Peyer's patch (tissue), 4 donors: Measurements from ENCODE around the gene SIGLEC6.

Source experiments
- CTCF ChIP-seq, 6 experiments: fragments of 450-650 bp in 4 of 6; fragments of 200-600 bp in 2 of 6; sonication (generic) in 1 of 6; IDR thresholded peaks; one replicate each; pipeline ENCODE4 v1.5.1; 2017 to 2019; ENCODE audit warnings: antibody characterized with exemption in 6 of 6, mild to moderate bottlenecking in 3 of 6, moderate library complexity in 1 of 6
- POLR2A ChIP-seq, 2 donors: fragments of 450-650 bp; IDR thresholded peaks; one replicate each; pipeline ENCODE4 v1.5.1; 2017; ENCODE audit warnings: antibody characterized with exemption in 2 of 2, mild to moderate bottlenecking in 2 of 2, moderate library complexity in 2 of 2

GRCh38 chr19:51479531-51480331 lies 51.7 kb downstream of the SIGLEC6 start:
- no peak for TF ChIP-seq CTCF (IDR thresholded peaks at IDR 0.05)
- TF ChIP-seq POLR2A (IDR thresholded peaks at IDR 0.05) = no peak
